ENCODE data around the gene TSSK3. TPM values are rescaled to one million over a fixed set of nuclear protein-coding genes. Genes with fewer than 3 reads are reported as not detected.
A peak's percentile ranks its signal among the peaks of the same experiment; 100 is the strongest.

Gene TSSK3
- total RNA-seq, 1 experiment from 2014 or later: not detected

DNA sequence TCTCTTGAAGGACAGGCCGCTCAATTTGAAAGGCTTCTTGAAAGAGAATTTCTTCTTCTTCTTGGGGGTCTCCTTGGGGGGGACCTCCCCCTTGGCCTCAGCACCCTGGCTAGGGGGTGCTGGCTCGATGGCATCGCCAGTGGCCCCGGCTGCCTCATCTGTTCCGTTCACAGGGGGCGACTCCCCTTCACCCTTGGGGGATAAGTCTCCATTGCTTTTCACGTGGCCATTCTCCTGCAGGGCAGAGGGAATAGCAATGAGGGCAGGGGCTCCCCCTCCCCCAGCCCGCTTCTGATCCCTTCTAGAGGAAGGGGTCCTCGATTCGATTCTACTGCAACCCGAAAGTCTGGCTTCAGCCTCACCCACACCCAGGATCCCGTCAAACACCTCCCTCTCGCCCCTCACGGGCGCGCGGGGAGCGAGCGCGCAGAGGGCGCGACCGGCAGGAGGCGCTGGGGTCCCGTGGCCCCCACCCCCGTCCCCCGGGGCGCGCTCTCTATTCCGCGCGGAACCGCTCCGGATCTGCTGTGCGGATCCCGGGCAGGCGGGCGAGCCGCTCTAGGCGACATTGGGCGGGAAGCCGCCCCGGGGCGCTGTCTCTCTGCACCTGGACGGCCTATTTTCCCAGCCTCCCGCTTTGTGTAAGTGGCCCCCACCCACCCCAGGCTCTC, 27.3 kb upstream of the TSSK3 start:
- no TSS peak for BruUV-seq (replicated peaks)
- Histone ChIP-seq H3K9me3 (ENCODE audit: low read length) (no peaks in the 10 kb centered on the region), H3K9me2 (replicated peaks; ENCODE audit: low read length) (no peaks in the 10 kb centered on the region), H3F3A (ENCODE audit: low read length, unreplicated experiment) (peaks cover 3% of the 10 kb centered on the region), H3K36me3 (ENCODE audit: low read depth, low read length) (peaks cover 22% of the 10 kb centered on the region), H3K4me3 (ENCODE audit: low read length) (peak overlapping the region; percentile 86), H3K4me2 (ENCODE audit: low read length) (peak overlapping the region; percentile 98), H3K27ac (ENCODE audit: low read length) (no peak overlapping the region), H3K9ac (ENCODE audit: low read length) (peak overlapping the region; percentile 72), H3K79me2 (ENCODE audit: low read length) (peaks cover 23% of the 10 kb centered on the region), H3K27me3 (ENCODE audit: low read length) (no peaks in the 10 kb centered on the region), H3K4me1 (ENCODE audit: insufficient read depth, low read length) (peaks cover 67% of the 10 kb centered on the region), H2AFZ (ENCODE audit: low read length) (no peak overlapping the region), H4K20me1 (ENCODE audit: low read length) (peaks cover 27% of the 10 kb centered on the region)
- CTCF ChIA-PET: no interaction called here
- POLR2A ChIA-PET (ENCODE audit: unreplicated experiment): interaction anchor here (0.7 kb wide), 1 partner anchor 139 kb away, joined by 7 read pairs; no protein-coding TSS in a partner anchor
- peak; percentile 46 for DNase-seq
- no peak for TF ChIP-seq EZH2 (IDR thresholded peaks at IDR 0.05; ENCODE audit: low read length, unreplicated experiment)
- TF ChIP-seq, protein P1, sequence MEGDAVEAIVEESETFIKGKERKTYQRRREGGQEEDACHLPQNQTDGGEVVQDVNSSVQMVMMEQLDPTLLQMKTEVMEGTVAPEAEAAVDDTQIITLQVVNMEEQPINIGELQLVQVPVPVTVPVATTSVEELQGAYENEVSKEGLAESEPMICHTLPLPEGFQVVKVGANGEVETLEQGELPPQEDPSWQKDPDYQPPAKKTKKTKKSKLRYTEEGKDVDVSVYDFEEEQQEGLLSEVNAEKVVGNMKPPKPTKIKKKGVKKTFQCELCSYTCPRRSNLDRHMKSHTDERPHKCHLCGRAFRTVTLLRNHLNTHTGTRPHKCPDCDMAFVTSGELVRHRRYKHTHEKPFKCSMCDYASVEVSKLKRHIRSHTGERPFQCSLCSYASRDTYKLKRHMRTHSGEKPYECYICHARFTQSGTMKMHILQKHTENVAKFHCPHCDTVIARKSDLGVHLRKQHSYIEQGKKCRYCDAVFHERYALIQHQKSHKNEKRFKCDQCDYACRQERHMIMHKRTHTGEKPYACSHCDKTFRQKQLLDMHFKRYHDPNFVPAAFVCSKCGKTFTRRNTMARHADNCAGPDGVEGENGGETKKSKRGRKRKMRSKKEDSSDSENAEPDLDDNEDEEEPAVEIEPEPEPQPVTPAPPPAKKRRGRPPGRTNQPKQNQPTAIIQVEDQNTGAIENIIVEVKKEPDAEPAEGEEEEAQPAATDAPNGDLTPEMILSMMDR (conservative IDR thresholded peaks at IDR 0.05; ENCODE audit: low read depth, low read length): peak; percentile 75
- intact Hi-C loops (cut with micrococcal nuclease): loop anchor here (5.0 kb wide), 1 partner anchor 93 kb away; no protein-coding TSS in a partner anchor
- ATAC-seq: peak; percentile 23

DNA sequence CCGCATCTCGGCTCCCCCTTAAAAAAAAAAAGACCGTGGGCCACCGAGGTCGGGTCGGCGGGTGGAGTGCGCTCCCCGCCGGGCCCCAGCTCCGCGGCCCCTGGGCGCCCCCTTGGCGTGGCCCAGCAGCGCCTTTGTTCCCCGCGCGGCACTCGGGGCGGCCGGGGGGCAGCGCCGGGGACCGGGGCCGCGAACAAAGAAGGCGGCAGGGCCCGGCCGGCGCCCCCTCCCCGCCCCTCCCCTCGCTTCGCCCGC, 26.9 kb upstream of the TSSK3 start:
- peaks cover 67% of the 10 kb centered on the region for H3K4me1 ChIP-seq (ENCODE audit: insufficient read depth, low read length)
- peak overlapping the region; percentile 98 for H3K4me2 ChIP-seq (ENCODE audit: low read length)
- no peak for DNase-seq
- no peak overlapping the region for H3K27ac ChIP-seq (ENCODE audit: low read length)
- H2AFZ ChIP-seq (ENCODE audit: low read length): no peak overlapping the region
- no peaks in the 10 kb centered on the region for H3K27me3 ChIP-seq (ENCODE audit: low read length)
- H3K9me3 ChIP-seq (ENCODE audit: low read length): no peaks in the 10 kb centered on the region
- BruUV-seq (replicated peaks): no TSS peak
- peaks cover 23% of the 10 kb centered on the region for H3K79me2 ChIP-seq (ENCODE audit: low read length)
- peak overlapping the region; percentile 86 for H3K4me3 ChIP-seq (ENCODE audit: low read length)
- ATAC-seq: no peak
- H3K9me2 ChIP-seq (replicated peaks; ENCODE audit: low read length): no peaks in the 10 kb centered on the region
- TF ChIP-seq, protein P1 (conservative IDR thresholded peaks at IDR 0.05; ENCODE audit: low read depth, low read length): no peak
- TF ChIP-seq EZH2 (IDR thresholded peaks at IDR 0.05; ENCODE audit: low read length, unreplicated experiment) (no peak), EZH2phosphoT487 (IDR thresholded peaks at IDR 0.05; ENCODE audit: borderline replicate concordance, low read length) (no peak)
- peaks cover 18% of the 10 kb centered on the region for H3K36me3 ChIP-seq (ENCODE audit: low read depth, low read length)
- H3K9ac ChIP-seq (ENCODE audit: low read length): peak overlapping the region; percentile 72
- peaks cover 3% of the 10 kb centered on the region for H3F3A ChIP-seq (ENCODE audit: low read length, unreplicated experiment)
- H4K20me1 ChIP-seq (ENCODE audit: low read length): peaks cover 27% of the 10 kb centered on the region
- ChIA-PET CTCF (no interaction called here), POLR2A (ENCODE audit: unreplicated experiment) (interaction anchor here (0.7 to 1.5 kb wide), 3 partner anchors 14 to 139 kb away, joined by 4 to 8 read pairs (median 7); partner anchors contain the start of gene BSDC1)
- intact Hi-C loops (cut with micrococcal nuclease): no loop called here
